ENCODE results near the gene GPR176. TPM values are rescaled to one million over a fixed set of nuclear protein-coding genes. Genes with fewer than 3 reads are reported as not detected.
"Not testable (repeated sequence)": the region's sequence is repeated elsewhere in the genome, so short reads cannot be mapped to it uniquely, and the experiment has no call there.

GPR176 gene
- total RNA-seq, 4 donors from 2014 or later, result 1.6 to 11.8 (median 4.6) TPM

DNA sequence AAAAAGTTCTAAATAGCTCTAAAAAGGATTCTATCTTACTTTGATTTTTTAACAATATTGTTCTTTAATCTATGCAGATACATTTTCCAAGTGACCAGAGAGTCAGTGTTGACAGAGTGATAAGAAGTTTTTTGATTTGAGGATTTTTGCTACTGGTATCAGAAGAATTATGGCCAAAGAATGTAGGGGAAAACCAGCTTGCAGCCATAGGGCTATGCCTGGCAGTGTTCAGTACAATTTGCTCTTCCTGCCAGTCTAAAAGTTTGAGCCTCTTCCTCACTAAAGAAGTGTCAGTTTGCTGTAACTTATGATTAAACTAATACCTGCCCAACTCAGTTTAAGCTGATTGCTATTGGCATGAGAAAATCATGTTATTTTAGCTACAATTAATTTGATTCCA, 102.2 kb downstream of the GPR176 start:
- TF ChIP-seq CTCF (IDR thresholded peaks at IDR 0.05) (no peak), POLR2A (IDR thresholded peaks at IDR 0.05) (no peak), EP300 (IDR thresholded peaks at IDR 0.05) (no peak), POLR2AphosphoS5 (IDR thresholded peaks at IDR 0.05) (no peak)
- H3K27ac ChIP-seq, result no peak overlapping the region

GRCh38 chr15:39814489-39814888, 105.6 kb downstream of the GPR176 start:
- no peak for ATAC-seq
- Histone ChIP-seq H3K9me3 (no peaks in the 10 kb centered on the region), H3K4me3 (no peak overlapping the region), H3K27me3 (no peaks in the 10 kb centered on the region), H3K4me1 (no peaks in the 10 kb centered on the region), H3K36me3 (no peaks in the 10 kb centered on the region), H3K27ac (no peak overlapping the region)
- 88 to 100% methylated on average over 1 of the region's 1 CpG for WGBS, 2 donors (ENCODE audit: low coverage in 1 of 2)
- TF ChIP-seq POLR2AphosphoS5 (IDR thresholded peaks at IDR 0.05), result no peak
- no peak for TF ChIP-seq CTCF (IDR thresholded peaks at IDR 0.05)
- TF ChIP-seq EP300 (IDR thresholded peaks at IDR 0.05), result no peak
- TF ChIP-seq POLR2A (IDR thresholded peaks at IDR 0.05), result no peak

More for the DNA sequence above, 102.2 kb downstream of the GPR176 start:
- Histone ChIP-seq H3K9me3 (no peaks in the 10 kb centered on the region), H3K36me3 (no peaks in the 10 kb centered on the region), H3K27me3 (no peaks in the 10 kb centered on the region), H3K4me3 (no peak overlapping the region), H3K4me1 (no peaks in the 10 kb centered on the region)
- ATAC-seq, result no peak

- WGBS, 2 donors (ENCODE audit: low coverage in 1 of 2), result 80 to 100% methylated on average over 1 to 2 of the region's 3 CpGs
- H3K36me3 ChIP-seq, ATAC-seq, H3K27ac ChIP-seq, H3K4me3 ChIP-seq, H3K4me1 ChIP-seq, H3K27me3 ChIP-seq, H3K9me3 ChIP-seq: not testable (repeated sequence)
Observed at GRCh38 chr15:39812651-39813050, 107.4 kb downstream of the GPR176 start.

- no peak for ATAC-seq
- WGBS, 2 donors (ENCODE audit: low coverage in 1 of 2), result 51 to 71% methylated on average over 3 of the region's 3 CpGs
- TF ChIP-seq EP300 (IDR thresholded peaks at IDR 0.05) (no peak), POLR2A (IDR thresholded peaks at IDR 0.05) (no peak), CTCF (IDR thresholded peaks at IDR 0.05) (no peak), POLR2AphosphoS5 (IDR thresholded peaks at IDR 0.05) (no peak)
- Histone ChIP-seq H3K36me3 (no peaks in the 10 kb centered on the region), H3K9me3 (no peaks in the 10 kb centered on the region), H3K27me3 (no peaks in the 10 kb centered on the region), H3K4me3 (no peak overlapping the region), H3K27ac (no peak overlapping the region), H3K4me1 (no peaks in the 10 kb centered on the region)
Observed at GRCh38 chr15:39808909-39809308, 111.2 kb downstream of the GPR176 start.

- Histone ChIP-seq H3K36me3 (no peaks in the 10 kb centered on the region), H3K27ac (no peak overlapping the region), H3K9me3 (no peaks in the 10 kb centered on the region), H3K27me3 (no peaks in the 10 kb centered on the region), H3K4me1 (no peaks in the 10 kb centered on the region), H3K4me3 (no peak overlapping the region)
- no peak for ATAC-seq
- TF ChIP-seq POLR2A (IDR thresholded peaks at IDR 0.05), result no peak
- TF ChIP-seq CTCF (IDR thresholded peaks at IDR 0.05), result no peak
- TF ChIP-seq EP300 (IDR thresholded peaks at IDR 0.05), result no peak
- TF ChIP-seq POLR2AphosphoS5 (IDR thresholded peaks at IDR 0.05), result no peak
- 91 to 98% methylated on average over 4 of the region's 4 CpGs for WGBS, 2 donors (ENCODE audit: low coverage in 1 of 2)
Observed at GRCh38 chr15:39807791-39808190, 112.3 kb downstream of the GPR176 start.

GRCh38 chr15:39804026-39804425, 116.0 kb downstream of the GPR176 start:
- WGBS, 2 donors (ENCODE audit: low coverage in 1 of 2), result 88 to 100% methylated on average over 2 of the region's 2 CpGs
- H3K4me1 ChIP-seq, result no peaks in the 10 kb centered on the region
- no peaks in the 10 kb centered on the region for H3K9me3 ChIP-seq
- H3K27me3 ChIP-seq, result no peaks in the 10 kb centered on the region
- no peaks in the 10 kb centered on the region for H3K36me3 ChIP-seq
- H3K4me3 ChIP-seq, result no peak overlapping the region
- no peak overlapping the region for H3K27ac ChIP-seq
- TF ChIP-seq CTCF (IDR thresholded peaks at IDR 0.05), result no peak
- ATAC-seq, result no peak
